ENCODE data around the gene FCRL6. TPM values are rescaled to one million over a fixed set of nuclear protein-coding genes. Genes with fewer than 3 reads are reported as not detected.

FCRL6 gene
- not detected in 2 replicates for total RNA-seq

GRCh38 chr1:159802111-159802510 lies at the start of gene FCRL6:
Gene FCRL6 (plus strand): TSS chr1:159802360. CDS start chr1:159802425, 65 bp downstream.

GRCh38 chr1:159780583-159781582 lies 21.3 kb upstream of the FCRL6 start, which contains the start of gene DUSP23:
Gene DUSP23 (plus strand): TSS chr1:159780962. CDS start chr1:159781101, 139 bp downstream.

GRCh38 chr1:159826441-159827101 lies 24.4 kb downstream of the FCRL6 start, which contains the start of gene SLAMF8:
Gene SLAMF8 (plus strand): TSS chr1:159826873. CDS start chr1:159826899, 26 bp downstream.

GRCh38 chr1:159862557-159862956 lies 60.4 kb downstream of the FCRL6 start, which contains the start of gene VSIG8:
Gene VSIG8 (minus strand): TSS chr1:159862657. CDS start chr1:159862521, 136 bp downstream.

Small RNAs within 50 kb of the gene (small RNA-seq; reads per million reads assigned to genes)
- not detected for gene RF00570

Other genes starting within 250 kb of the FCRL6 start
- gene APCS, start 214.5 kb upstream of the FCRL6 start, total RNA-seq: not detected in 2 replicates
- not detected in 2 replicates for gene CRP, start 87.8 kb upstream of the FCRL6 start, total RNA-seq
- gene DUSP23, start 21.4 kb upstream of the FCRL6 start, total RNA-seq: 6.8 and 9.8 TPM in 2 replicates
- gene SLAMF8, start 24.5 kb downstream of the FCRL6 start, total RNA-seq: 0.11 TPM in 1 of 2 replicates, not detected in the other
- not detected in 2 replicates for gene VSIG8, start 60.3 kb downstream of the FCRL6 start, total RNA-seq
- gene CFAP45, start 97.8 kb downstream of the FCRL6 start, total RNA-seq: 0.65 and 1.1 TPM in 2 replicates
- 261 and 286 TPM in 2 replicates for gene TAGLN2, start 123.1 kb downstream of the FCRL6 start, total RNA-seq
- gene IGSF9, start 143.3 kb downstream of the FCRL6 start, total RNA-seq: not detected in 2 replicates
- gene SLAMF9, start 151.9 kb downstream of the FCRL6 start, total RNA-seq: 0.65 and 0.86 TPM in 2 replicates
- gene PIGM, start 229.6 kb downstream of the FCRL6 start, total RNA-seq: 7.4 and 8.6 TPM in 2 replicates